ENCODE measurements around the gene CDH24. TPM values are rescaled to one million over a fixed set of nuclear protein-coding genes. Genes with fewer than 3 reads are reported as not detected.

Gene CDH24
- total and polyA plus RNA-seq, 9 of the 15 experiments (the other 6 are each of a cell fraction or from before 2014, with no cell fraction given) = 0.04 to 16.2 (median 4.9) TPM

- Histone ChIP-seq H3K9me1 (ENCODE audit: control insufficient read depth, insufficient read depth, low read length) (no peaks in the 10 kb centered on the region), H3K4me3 (no peak overlapping the region), H3K4me2 (ENCODE audit: insufficient read depth, low read length) (no peak overlapping the region), H3K27me3 (ENCODE audit: control insufficient read depth in 2 of 2, insufficient read depth in 2 of 2, low read length in 2 of 2) (no peaks in the 10 kb centered on the region), H3K4me1 (replicated peaks in 1 of 2; ENCODE audit: control insufficient read depth in 2 of 2, insufficient read depth in 2 of 2, low read length in 2 of 2) (peaks cover 15 to 31% of the 10 kb centered on the region in 2 experiments), H3K27ac (ENCODE audit: extremely low read depth, low read depth, low read length) (no peak overlapping the region), H3K79me2 (ENCODE audit: control insufficient read depth, insufficient read depth, low read length) (no peaks in the 10 kb centered on the region), H3K36me3 (ENCODE audit: control insufficient read depth, insufficient read depth, low read length) (no peaks in the 10 kb centered on the region), H4K20me1 (replicated peaks; ENCODE audit: control insufficient read depth, insufficient read depth, low read length) (no peaks in the 10 kb centered on the region), H3K9ac (ENCODE audit: insufficient read depth in 1 of 2, low read depth in 2 of 2, low read length in 2 of 2) (peak overlapping the region in 1 of 2 experiments; percentile 50; a peak in 1 of 4 replicates), H3K9me3 (replicated peaks; ENCODE audit: control insufficient read depth, insufficient read depth, low read depth, low read length) (no peaks in the 10 kb centered on the region), H2AFZ (ENCODE audit: low read depth, low read length) (no peak overlapping the region)
- CTCF ChIA-PET (ENCODE audit: low intra/inter-chr PET ratio) = no interaction called here
- no peak for ATAC-seq
- no peak for DNase-seq (ENCODE audit: extremely low read depth in 1 of 4, low spot score in 3 of 4)
- TF ChIP-seq FOSL1 (tag; conservative IDR thresholded peaks at IDR 0.05) (0 out of 2 replicates have a peak, but pooled peaks have one; percentile 22), HMG20B (CRISPR knock-in tag; IDR thresholded peaks at IDR 0.05) (no peak)
- intact Hi-C loops (cut with micrococcal nuclease) (no loop called here), in situ Hi-C loops (cut with MboI) (no loop called here)
- BruUV-seq (replicated peaks) = no TSS peak
- FAIRE-seq = no peak
- POLR2A ChIA-PET = interaction anchor here (1.1 kb wide), 1 partner anchor 35 kb away, joined by 3 read pairs; no protein-coding TSS in a partner anchor
- 14% methylated on average over 5 of the region's 8 CpGs for WGBS (ENCODE audit: insufficient coverage, low coverage, missing lambda C conversion rate)
These were observed 15.6 kb downstream of the CDH24 start for GRCh38 chr14:23041729-23042128.

- H3K4me2 ChIP-seq (ENCODE audit: insufficient read depth, low read length) = no peak overlapping the region
- in situ Hi-C loops (cut with MboI) (no loop called here), intact Hi-C loops (cut with micrococcal nuclease) (no loop called here)
- no peaks in the 10 kb centered on the region for H4K20me1 ChIP-seq (replicated peaks; ENCODE audit: control insufficient read depth, insufficient read depth, low read length)
- FAIRE-seq (no peak), ATAC-seq (no peak), DNase-seq (ENCODE audit: extremely low read depth in 1 of 4, low spot score in 3 of 4) (no peak)
- no peak overlapping the region for H3K9ac ChIP-seq (ENCODE audit: insufficient read depth in 1 of 2, low read depth in 2 of 2, low read length in 2 of 2)
- H3K27ac ChIP-seq (ENCODE audit: extremely low read depth, low read depth, low read length) = no peak overlapping the region
- H3K27me3 ChIP-seq (ENCODE audit: control insufficient read depth in 2 of 2, insufficient read depth in 2 of 2, low read length in 2 of 2) = no peaks in the 10 kb centered on the region
- WGBS (ENCODE audit: insufficient coverage, low coverage, missing lambda C conversion rate) = 63% methylated on average over 4 of the region's 4 CpGs
- no peaks in the 10 kb centered on the region for H3K9me1 ChIP-seq (ENCODE audit: control insufficient read depth, insufficient read depth, low read length)
- H2AFZ ChIP-seq (ENCODE audit: low read depth, low read length) = no peak overlapping the region
- BruUV-seq (replicated peaks) = no TSS peak
- ChIA-PET CTCF (ENCODE audit: low intra/inter-chr PET ratio) (no interaction called here), POLR2A (interaction anchor here (1.0 to 1.1 kb wide), 2 partner anchors 33 to 111 kb away, joined by 3 read pairs; partner anchors contain the start of gene PRMT5)
- no peak overlapping the region for H3K4me3 ChIP-seq
- no peaks in the 10 kb centered on the region for H3K36me3 ChIP-seq (ENCODE audit: control insufficient read depth, insufficient read depth, low read length)
- H3K9me3 ChIP-seq (replicated peaks; ENCODE audit: control insufficient read depth, insufficient read depth, low read depth, low read length) = no peaks in the 10 kb centered on the region
- H3K4me1 ChIP-seq (replicated peaks in 1 of 2; ENCODE audit: control insufficient read depth in 2 of 2, insufficient read depth in 2 of 2, low read length in 2 of 2) = peaks cover 12 to 20% of the 10 kb centered on the region in 2 experiments
- H3K79me2 ChIP-seq (ENCODE audit: control insufficient read depth, insufficient read depth, low read length) = no peaks in the 10 kb centered on the region
- no peak for TF ChIP-seq CHD4 (IDR thresholded peaks at IDR 0.05; ENCODE audit: insufficient read depth, insufficient replicate concordance, low read depth, low read length, poor library complexity, severe bottlenecking)
- TF ChIP-seq CCAR2 (IDR thresholded peaks at IDR 0.05; ENCODE audit: low read depth, low read length) = no peak
- no peak for TF ChIP-seq NRF1 (conservative IDR thresholded peaks at IDR 0.05 in 1 of 2, IDR thresholded peaks at IDR 0.05 in 1 of 2)
- no peak for TF ChIP-seq ZNF57 (CRISPR knock-in tag; IDR thresholded peaks at IDR 0.05)
- TF ChIP-seq ATF4 (CRISPR knock-in tag; IDR thresholded peaks at IDR 0.05) = no peak
- TF ChIP-seq SRSF3 (IDR thresholded peaks at IDR 0.05; ENCODE audit: insufficient read depth, low read length) = no peak
- no peak for TF ChIP-seq MAZ (CRISPR knock-in tag; conservative IDR thresholded peaks at IDR 0.05 in 1 of 2, IDR thresholded peaks at IDR 0.05 in 1 of 2)
- no peak for TF ChIP-seq CGGBP1 (CRISPR knock-in tag; IDR thresholded peaks at IDR 0.05)
- TF ChIP-seq RAD51 (IDR thresholded peaks at IDR 0.05; ENCODE audit: borderline replicate concordance, low read depth) = no peak
- TF ChIP-seq ETV5 (CRISPR knock-in tag; IDR thresholded peaks at IDR 0.05; ENCODE audit: low read depth) = no peak
- TF ChIP-seq EZH2 (IDR thresholded peaks at IDR 0.05; ENCODE audit: borderline replicate concordance, low read depth, low read length) = no peak
These were observed 17.2 kb downstream of the CDH24 start for GRCh38 chr14:23040100-23040499.
